Measurements from ENCODE around the gene AMHR2.
A peak's percentile ranks its signal among the peaks of the same experiment; 100 is the strongest.
"Not testable (repeated sequence)": the region's sequence is repeated elsewhere in the genome, so short reads cannot be mapped to it uniquely, and the experiment has no call there.

AMHR2 gene

DNA sequence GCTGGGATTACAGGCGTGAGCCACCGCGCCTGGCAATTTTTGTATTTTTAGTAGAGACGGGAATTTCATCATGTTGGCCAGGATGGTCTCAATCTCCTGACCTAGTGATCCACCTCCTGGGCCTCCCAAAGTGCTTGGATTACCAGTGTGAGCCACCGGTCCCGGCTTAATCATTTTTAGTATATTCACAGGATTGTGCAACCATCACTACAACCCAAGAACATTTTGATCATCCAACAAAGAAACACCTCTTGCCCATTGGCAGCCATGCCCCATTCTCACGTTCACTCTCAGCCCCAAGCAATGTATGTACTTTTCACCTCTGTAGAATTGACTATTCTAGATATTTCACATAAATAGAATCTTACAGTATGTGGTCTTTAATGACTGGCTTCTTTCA, 23.8 kb upstream of the AMHR2 start:
- POLR2A ChIA-PET = no interaction called here
- H3K36me3 ChIP-seq (ENCODE audit: control insufficient read depth in 2 of 2, insufficient read depth in 1 of 2, low read length in 2 of 2) = peaks cover 13 to 28% of the 10 kb centered on the region in 2 experiments
- peaks cover 5% of the 10 kb centered on the region for H3K4me1 ChIP-seq (ENCODE audit: control insufficient read depth, insufficient read depth, low read length)
- TF ChIP-seq ZNF433 (tag by site-specific recombination; IDR thresholded peaks at IDR 0.05; ENCODE audit: low read depth) = no peak
- no peak for TF ChIP-seq ZNF146 (tag by site-specific recombination; IDR thresholded peaks at IDR 0.05)
- TF ChIP-seq WT1 (tag by site-specific recombination; IDR thresholded peaks at IDR 0.05) = no peak
- no peak for TF ChIP-seq OVOL3 (tag by site-specific recombination; IDR thresholded peaks at IDR 0.05)
- no peak for TF ChIP-seq SCRT2 (tag by site-specific recombination; IDR thresholded peaks at IDR 0.05)
- TF ChIP-seq ZNF473 (tag by site-specific recombination; IDR thresholded peaks at IDR 0.05) = no peak
- TF ChIP-seq ZNF600 (tag by site-specific recombination; IDR thresholded peaks at IDR 0.05) = no peak
- no peak for TF ChIP-seq ZNF391 (tag by site-specific recombination; IDR thresholded peaks at IDR 0.05; ENCODE audit: borderline replicate concordance, low read depth)
- TF ChIP-seq ZNF837 (tag by site-specific recombination; IDR thresholded peaks at IDR 0.05) = no peak
- TF ChIP-seq, protein P1, sequence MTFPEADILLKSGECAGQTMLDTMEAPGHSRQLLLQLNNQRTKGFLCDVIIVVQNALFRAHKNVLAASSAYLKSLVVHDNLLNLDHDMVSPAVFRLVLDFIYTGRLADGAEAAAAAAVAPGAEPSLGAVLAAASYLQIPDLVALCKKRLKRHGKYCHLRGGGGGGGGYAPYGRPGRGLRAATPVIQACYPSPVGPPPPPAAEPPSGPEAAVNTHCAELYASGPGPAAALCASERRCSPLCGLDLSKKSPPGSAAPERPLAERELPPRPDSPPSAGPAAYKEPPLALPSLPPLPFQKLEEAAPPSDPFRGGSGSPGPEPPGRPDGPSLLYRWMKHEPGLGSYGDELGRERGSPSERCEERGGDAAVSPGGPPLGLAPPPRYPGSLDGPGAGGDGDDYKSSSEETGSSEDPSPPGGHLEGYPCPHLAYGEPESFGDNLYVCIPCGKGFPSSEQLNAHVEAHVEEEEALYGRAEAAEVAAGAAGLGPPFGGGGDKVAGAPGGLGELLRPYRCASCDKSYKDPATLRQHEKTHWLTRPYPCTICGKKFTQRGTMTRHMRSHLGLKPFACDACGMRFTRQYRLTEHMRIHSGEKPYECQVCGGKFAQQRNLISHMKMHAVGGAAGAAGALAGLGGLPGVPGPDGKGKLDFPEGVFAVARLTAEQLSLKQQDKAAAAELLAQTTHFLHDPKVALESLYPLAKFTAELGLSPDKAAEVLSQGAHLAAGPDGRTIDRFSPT (tag by site-specific recombination; IDR thresholded peaks at IDR 0.05) = no peak
- no peak for TF ChIP-seq ZIC2 (tag by site-specific recombination; IDR thresholded peaks at IDR 0.05)
- no peaks in the 10 kb centered on the region for H3K9me3 ChIP-seq (ENCODE audit: control insufficient read depth, insufficient read depth, low read depth, low read length)
- H3K4me3 ChIP-seq (ENCODE audit: low read depth, low read length) = no peak overlapping the region
- CTCF ChIA-PET = no interaction called here
- H3K27ac ChIP-seq (ENCODE audit: extremely low read depth, low read depth, low read length) = no peak overlapping the region

DNA sequence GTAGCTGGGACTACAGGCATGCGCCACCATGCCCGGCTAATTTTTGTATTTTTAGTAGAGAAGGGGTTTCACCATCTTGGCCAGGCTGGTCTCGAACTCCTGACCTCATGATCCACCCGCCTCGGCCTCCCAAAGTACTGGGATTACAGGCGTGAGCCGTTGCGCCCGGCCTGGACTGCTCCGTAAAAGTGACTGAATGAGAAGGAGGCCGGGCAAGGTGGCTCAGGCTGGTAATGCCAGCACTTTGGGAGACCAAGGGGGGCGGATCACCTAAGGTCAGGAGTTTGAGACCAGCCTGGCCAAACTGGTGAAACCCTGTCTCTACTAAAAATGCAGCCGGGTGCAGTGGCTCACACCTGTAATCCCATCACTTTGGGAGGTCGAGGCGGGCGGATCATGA, 21.3 kb upstream of the AMHR2 start:
- POLR2A ChIA-PET; H3K4me1 ChIP-seq (ENCODE audit: control insufficient read depth, insufficient read depth, low read length); H3K27ac ChIP-seq (ENCODE audit: extremely low read depth, low read depth, low read length); H3K4me3 ChIP-seq (ENCODE audit: low read depth, low read length); H3K9me3 ChIP-seq (ENCODE audit: control insufficient read depth, insufficient read depth, low read depth, low read length): not testable (repeated sequence)
- H3K36me3 ChIP-seq (ENCODE audit: control insufficient read depth in 2 of 2, insufficient read depth in 1 of 2, low read length in 2 of 2) = peaks cover 16 to 32% of the 10 kb centered on the region in 2 experiments
- CTCF ChIA-PET = interaction anchor here (0.8 kb wide), 1 partner anchor 19 kb away, joined by 5 read pairs; no protein-coding TSS in a partner anchor

DNA sequence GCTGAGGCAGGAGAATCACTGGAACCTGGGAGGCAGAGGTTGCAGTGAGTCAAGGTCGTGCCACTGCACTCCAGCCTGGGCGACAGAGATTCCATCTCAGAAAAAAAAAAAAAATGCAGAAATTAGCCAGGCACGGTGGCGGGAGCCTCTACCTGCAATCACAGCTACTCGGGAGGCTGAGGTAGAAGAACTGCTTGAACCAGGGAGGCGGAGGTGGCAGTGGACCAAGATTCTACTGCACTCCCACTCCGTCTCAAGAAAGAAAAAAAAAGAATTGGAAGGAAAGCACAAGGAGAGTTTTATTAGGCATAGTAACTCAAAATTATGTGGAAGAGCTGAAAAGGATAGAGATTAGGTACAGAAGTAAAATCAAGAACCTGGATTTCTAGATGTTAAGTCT, 20.8 kb upstream of the AMHR2 start:
- Histone ChIP-seq H3K4me3 (ENCODE audit: low read depth, low read length) (no peak overlapping the region), H3K36me3 (ENCODE audit: control insufficient read depth in 2 of 2, insufficient read depth in 1 of 2, low read length in 2 of 2) (peaks cover 16 to 34% of the 10 kb centered on the region in 2 experiments), H3K27ac (ENCODE audit: extremely low read depth, low read depth, low read length) (no peak overlapping the region), H3K4me1 (ENCODE audit: control insufficient read depth, insufficient read depth, low read length) (no peaks in the 10 kb centered on the region), H3K9me3 (ENCODE audit: control insufficient read depth, insufficient read depth, low read depth, low read length) (no peaks in the 10 kb centered on the region)
- POLR2A ChIA-PET = interaction anchor here (0.8 kb wide), 1 partner anchor 40 kb away, joined by 4 read pairs; no protein-coding TSS in a partner anchor
- CTCF ChIA-PET = interaction anchor here (0.6 to 1.3 kb wide), 2 partner anchors 18 to 51 kb away, joined by 4 to 5 read pairs; no protein-coding TSS in a partner anchor
- TF ChIP-seq FEZF1 (tag by site-specific recombination; IDR thresholded peaks at IDR 0.05) (no peak), ZNF133 (tag by site-specific recombination; IDR thresholded peaks at IDR 0.05) (no peak)

DNA sequence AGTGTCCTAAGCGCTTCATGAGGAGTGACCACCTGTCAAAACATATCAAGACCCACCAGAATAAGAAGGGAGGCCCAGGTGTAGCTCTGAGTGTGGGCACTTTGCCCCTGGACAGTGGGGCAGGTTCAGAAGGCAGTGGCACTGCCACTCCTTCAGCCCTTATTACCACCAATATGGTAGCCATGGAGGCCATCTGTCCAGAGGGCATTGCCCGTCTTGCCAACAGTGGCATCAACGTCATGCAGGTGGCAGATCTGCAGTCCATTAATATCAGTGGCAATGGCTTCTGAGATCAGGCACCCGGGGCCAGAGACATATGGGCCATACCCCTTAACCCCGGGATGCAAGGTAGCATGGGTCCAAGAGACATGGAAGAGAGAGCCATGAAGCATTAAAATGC, 12.7 kb upstream of the AMHR2 start:
- Histone ChIP-seq H3K4me1 (ENCODE audit: control insufficient read depth, insufficient read depth, low read length) (peaks cover 10% of the 10 kb centered on the region), H3K36me3 (ENCODE audit: control insufficient read depth in 2 of 2, insufficient read depth in 1 of 2, low read length in 2 of 2) (peaks cover 38 to 54% of the 10 kb centered on the region in 2 experiments), H3K27ac (ENCODE audit: extremely low read depth, low read depth, low read length) (no peak overlapping the region), H3K9me3 (ENCODE audit: control insufficient read depth, insufficient read depth, low read depth, low read length) (no peaks in the 10 kb centered on the region), H3K4me3 (ENCODE audit: low read depth, low read length) (no peak overlapping the region)
- POLR2A ChIA-PET = no interaction called here
- CTCF ChIA-PET = interaction anchor here (0.6 to 2.8 kb wide), 3 partner anchors 10 to 89 kb away, joined by 3 to 19 read pairs (median 5); partner anchors contain the start of gene AAAS
- TF ChIP-seq, protein P2, sequence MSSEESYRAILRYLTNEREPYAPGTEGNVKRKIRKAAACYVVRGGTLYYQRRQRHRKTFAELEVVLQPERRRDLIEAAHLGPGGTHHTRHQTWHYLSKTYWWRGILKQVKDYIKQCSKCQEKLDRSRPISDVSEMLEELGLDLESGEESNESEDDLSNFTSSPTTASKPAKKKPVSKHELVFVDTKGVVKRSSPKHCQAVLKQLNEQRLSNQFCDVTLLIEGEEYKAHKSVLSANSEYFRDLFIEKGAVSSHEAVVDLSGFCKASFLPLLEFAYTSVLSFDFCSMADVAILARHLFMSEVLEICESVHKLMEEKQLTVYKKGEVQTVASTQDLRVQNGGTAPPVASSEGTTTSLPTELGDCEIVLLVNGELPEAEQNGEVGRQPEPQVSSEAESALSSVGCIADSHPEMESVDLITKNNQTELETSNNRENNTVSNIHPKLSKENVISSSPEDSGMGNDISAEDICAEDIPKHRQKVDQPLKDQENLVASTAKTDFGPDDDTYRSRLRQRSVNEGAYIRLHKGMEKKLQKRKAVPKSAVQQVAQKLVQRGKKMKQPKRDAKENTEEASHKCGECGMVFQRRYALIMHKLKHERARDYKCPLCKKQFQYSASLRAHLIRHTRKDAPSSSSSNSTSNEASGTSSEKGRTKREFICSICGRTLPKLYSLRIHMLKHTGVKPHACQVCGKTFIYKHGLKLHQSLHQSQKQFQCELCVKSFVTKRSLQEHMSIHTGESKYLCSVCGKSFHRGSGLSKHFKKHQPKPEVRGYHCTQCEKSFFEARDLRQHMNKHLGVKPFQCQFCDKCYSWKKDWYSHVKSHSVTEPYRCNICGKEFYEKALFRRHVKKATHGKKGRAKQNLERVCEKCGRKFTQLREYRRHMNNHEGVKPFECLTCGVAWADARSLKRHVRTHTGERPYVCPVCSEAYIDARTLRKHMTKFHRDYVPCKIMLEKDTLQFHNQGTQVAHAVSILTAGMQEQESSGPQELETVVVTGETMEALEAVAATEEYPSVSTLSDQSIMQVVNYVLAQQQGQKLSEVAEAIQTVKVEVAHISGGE (tag by site-specific recombination; conservative IDR thresholded peaks at IDR 0.05; ENCODE audit: low read depth) = no peak
- peak; percentile 94; the same call in 1 of the 2 replicates for TF ChIP-seq ZNF610 (tag by site-specific recombination; IDR thresholded peaks at IDR 0.05; ENCODE audit: borderline replicate concordance)
- TF ChIP-seq, protein P1 (tag by site-specific recombination; IDR thresholded peaks at IDR 0.05) = peak; percentile 73

Measured in HEK293 (cell line).